Esophagus muscularis mucosa (tissue), 3 donors: ENCODE results near the gene RPL10A.

ENCODE experiments used
- CTCF ChIP-seq, 3 experiments: fragments of 200-600 bp in 2 of 3; fragments of 450-650 bp in 1 of 3; sonication (generic) in 2 of 3; IDR thresholded peaks; one replicate each; pipeline ENCODE4 v1.5.1; 2017 to 2019; ENCODE audit warnings: antibody characterized with exemption in 3 of 3, mild to moderate bottlenecking in 2 of 3, moderate library complexity in 1 of 3
- POLR2AphosphoS5 ChIP-seq, 2 donors: sonication (generic); formaldehyde crosslinking; IDR thresholded peaks; one replicate each; pipeline ENCODE4 v1.6.1; 2017; ENCODE audit warnings: antibody characterized with exemption in 2 of 2

GRCh38 chr6:35512006-35512405 lies 43.8 kb downstream of the RPL10A start:
- TF ChIP-seq CTCF (IDR thresholded peaks at IDR 0.05) (no peak), POLR2AphosphoS5 (IDR thresholded peaks at IDR 0.05) (no peak)
